NOMO-1 (cell line): ENCODE measurements around the gene DYNC2LI1.

Source experiments
- DNase-seq, 2 experiments: peaks; one replicate each; lab custom pipeline; 2025; ENCODE audit not compliant: unreplicated experiment in 2 of 2; lab: John Stamatoyannopoulos, UW

DYNC2LI1 gene

DNA sequence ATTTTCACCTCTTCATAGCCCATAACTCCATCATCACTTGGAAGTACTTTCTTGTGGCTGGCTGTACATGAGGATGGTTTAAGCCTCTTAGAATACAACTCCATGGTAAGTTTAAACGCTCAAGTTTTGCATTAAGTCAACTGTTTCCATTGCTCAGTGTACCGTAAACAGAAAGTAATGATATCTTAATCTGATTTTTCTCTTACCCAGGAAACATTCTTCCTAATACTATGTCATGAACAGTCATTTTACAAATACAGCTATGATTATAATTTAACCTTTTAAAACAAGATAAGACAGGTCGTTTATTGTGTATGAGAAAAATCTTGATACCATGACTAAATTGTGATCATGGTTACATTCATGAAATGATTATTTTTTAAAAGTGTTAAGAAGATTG is 11.6 kb upstream of the DYNC2LI1 start:
- DNase-seq: no peak

DNA sequence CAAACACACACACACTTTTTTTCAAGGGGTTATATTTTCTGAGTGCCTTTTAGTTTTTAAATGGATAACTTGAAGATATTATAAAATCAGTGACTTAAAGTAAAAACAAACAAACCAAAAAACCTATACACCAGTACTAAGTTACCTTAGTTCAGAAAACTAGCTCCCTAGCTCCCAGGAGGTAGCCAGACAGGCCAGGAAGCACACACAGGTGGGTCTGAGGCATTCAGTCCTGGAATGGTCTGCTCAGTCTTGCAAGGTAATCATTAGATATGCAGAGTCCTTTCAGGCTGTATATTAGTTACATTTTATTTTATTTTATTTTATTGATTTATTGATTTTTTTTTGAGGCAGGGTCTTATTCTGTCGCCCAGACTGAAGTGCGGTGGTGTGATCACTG is 10.7 kb upstream of the DYNC2LI1 start:
- DNase-seq: no peak

DNA sequence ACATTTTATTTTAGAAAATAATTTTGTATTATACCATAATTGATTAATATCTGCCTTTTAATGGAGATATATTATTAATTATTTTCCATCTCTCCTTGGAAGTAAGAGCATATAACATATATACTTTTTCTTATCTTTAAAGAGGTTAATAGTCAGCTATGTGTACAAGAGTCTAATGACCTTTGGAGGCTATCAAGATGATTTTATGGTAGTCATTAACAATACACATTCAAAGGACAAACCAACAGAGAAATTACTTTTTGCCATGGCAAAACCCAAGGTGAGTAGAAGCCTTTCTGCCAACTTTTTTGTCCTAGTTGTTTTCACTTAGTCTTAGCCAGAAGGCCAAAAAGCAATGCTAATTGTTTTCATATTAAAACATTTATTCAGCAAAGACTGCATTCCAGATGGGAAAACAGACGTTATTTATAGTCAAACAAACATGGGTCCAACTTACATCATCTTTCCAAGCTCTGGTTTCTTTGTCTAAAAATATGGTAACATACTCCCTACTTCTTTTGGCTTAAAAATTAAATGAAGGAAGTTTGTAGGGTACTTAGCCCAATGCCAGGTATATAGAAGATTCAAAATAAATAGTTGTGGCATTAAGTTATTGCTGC is 9.6 kb upstream of the DYNC2LI1 start:
- no peak for DNase-seq

DNA sequence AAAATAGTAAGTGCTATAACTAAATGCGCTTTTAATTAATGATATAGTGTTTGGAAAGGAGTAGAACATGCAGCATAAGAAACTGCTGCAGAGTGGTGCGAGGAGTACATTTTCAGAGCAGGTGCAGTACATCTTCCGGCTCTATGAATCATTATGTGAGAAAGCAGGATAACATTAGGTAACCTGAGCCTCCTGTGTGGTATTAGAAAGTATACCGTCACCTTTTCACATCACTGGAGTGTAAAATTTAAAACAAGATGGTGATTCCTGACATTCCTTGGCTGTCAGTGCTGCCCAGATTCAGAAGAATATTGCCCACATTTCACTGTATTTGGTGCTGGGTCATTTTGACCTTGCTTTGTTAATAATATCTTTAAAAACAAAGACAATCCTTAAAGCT is 7.8 kb upstream of the DYNC2LI1 start:
- DNase-seq: no peak

DNA sequence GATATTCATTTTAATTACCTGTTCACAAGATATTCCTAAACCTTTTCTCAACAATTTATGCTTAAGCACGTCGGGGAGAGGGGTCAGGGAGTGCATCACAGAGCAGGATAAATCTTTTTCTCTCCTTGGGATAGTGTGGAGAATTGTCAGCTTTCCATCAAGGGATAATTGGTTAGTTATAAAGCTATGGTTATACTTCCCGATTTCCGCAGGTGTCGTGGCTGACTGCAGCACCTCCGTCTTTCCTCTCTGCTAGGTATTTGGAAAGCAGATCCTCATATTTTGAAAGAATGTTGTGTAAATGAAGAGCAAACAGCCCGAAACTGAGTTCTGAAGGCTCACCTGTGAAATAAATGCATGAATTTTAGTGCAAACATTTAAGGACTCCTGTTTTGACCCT is 778 bp downstream of the DYNC2LI1 start:
- no peak for DNase-seq

DNA sequence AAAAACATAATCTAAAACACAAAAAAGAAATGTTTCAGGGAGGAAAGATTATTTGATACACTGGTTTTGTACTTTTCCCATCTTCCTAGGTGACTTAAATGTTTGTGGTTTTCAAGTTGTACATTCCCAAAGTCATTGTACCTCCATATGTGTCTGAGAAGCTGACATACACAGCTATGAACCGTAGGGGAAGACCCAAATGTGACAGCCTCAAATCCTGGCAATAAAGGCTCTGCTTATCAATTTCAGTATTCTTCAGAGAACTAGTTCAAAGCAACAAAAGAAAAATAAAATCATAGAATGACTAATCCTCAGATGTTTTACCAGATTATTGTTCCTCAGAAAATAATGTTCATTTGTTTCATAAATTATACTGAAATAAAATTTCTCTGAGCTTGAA is 2.5 kb downstream of the DYNC2LI1 start:
- no peak for DNase-seq

DNA sequence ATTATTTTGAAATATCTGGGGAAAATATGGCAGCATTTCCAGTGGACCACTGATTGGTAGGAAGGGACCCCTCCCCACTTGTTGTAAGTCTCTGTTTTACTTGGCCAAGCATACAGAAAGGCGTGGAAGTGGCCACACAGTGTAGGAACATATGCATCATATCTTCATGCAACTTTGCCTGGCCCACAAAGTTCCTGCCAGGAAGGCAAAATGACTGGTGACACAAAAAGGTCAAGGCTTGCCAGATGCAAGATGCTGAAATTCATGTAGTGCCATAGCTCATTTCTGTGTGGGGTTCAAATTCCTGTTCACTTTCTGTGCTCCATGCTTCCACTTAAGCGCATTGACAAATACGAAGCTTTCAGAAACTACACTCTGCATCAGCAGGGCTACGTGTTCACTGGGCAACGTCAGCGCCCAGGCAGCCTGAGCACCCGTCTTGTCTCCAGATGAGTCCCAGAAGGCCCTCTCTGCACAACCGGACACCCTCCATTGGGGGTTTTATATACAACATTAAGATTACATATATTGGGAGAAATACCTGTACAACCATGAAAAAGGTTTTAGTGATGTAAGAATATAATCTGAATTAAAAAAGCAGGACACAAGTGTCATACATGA is 3.6 kb downstream of the DYNC2LI1 start:
- no peak for DNase-seq

DNA sequence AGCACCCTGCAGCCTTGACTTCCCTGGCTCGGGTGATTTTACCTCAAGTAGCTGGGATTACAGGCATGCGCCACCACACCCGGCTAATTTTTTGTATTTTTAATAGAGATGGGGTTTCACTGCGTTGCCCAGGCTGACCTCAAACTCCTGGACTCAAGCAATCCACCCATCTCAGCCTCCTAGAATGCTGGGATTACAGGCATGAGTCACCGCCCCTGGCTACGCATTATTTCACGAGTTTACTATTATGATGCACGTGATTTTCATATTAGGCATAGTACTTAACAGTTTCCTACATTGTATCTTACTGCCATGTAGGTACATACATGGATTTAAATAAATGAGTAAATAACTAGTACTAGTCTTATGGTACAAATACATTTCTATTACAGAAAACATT is 4.4 kb downstream of the DYNC2LI1 start:
- DNase-seq: no peak

DNA sequence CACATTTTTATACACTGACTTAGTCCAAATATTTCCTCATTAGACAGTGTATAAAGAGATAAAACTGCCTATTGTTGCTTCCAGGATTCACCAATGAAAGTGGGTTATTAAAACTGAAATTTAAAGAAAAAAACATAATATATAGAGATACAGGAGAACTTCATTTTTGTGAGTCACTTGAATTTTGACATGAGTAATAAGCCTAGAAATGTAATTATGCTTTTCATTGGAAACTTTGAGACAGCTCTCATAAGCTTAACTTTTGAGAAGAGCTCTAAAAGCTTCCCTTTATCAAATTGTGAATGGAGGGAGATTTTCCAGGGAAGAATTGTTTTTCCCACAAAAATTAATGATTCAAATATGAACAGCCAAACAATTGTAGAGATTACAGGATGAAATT is 14.1 kb downstream of the DYNC2LI1 start:
- no peak for DNase-seq

DNA sequence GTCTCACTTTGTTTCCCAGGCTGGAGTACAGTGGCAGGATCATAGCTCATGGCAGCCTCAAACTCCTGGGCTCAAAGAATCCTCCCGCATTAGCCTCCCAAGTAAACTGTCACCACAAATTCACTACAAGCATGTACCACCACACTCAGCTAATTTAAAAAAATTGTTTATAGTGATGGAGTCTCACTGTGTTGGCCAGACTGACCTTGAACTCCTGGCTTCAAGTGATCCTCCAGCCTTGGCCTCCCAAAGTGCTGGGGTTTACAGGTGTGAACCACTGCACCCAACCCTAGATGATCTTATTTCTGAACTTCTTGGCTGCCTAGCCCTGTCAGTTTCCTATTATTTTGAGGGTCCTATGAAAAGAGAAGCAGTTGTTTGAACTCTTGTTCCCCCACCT is 14.8 kb downstream of the DYNC2LI1 start:
- DNase-seq: no peak

DNA sequence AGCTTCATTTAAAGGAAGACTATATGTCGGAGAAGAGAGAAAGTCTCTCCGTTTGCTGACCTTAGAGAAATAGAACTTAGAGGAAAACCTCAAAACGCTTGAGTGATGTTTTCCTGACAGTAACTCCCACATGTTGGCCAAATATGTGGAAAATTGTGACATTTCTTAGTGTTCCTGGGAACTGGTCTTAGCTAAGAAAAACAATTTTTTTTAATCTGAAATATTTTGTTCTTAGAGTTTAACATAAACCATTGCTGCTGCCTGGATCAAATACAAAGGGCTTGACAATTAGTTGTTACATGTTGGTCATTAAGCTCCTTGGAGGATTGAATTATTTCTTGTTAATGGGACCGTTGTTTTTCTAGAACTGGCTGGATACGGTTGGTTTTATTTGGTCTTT is 16.3 kb downstream of the DYNC2LI1 start:
- DNase-seq: no peak

DNA sequence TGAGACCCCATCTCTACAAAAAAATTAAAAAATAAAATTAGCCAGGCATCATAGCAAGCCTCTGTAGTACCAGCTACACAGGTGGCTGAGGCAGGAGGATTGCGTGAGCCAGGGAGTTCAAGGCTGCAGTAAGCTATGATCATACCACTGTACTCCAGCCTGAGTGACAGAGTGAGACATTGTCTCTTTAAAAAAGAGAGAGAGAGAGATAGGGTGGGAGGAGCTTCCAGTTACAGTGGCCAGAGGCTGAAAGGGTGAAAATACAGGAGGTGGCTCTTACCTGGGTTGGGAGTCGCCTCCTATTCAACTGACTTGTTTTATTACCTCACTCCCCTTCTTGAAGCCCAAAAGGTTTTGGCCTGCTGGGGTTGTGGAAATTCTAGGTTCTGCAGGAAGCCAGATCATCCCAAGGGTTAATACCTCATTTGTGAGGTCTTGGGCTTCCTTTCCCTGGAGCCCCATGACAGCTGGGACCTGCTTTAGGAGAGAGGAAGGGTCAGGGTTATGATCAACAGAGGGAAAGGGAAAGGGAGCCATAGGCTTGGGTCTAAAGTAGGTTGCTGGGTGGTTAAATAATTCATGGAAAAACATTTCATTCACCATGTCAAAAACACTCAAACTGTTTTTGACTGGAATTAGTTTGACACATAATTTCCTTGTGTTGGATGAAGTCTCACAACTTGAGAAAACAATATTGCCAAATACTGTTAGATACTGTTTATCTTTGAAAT is 17.4 kb downstream of the DYNC2LI1 start:
- DNase-seq: no peak

DNA sequence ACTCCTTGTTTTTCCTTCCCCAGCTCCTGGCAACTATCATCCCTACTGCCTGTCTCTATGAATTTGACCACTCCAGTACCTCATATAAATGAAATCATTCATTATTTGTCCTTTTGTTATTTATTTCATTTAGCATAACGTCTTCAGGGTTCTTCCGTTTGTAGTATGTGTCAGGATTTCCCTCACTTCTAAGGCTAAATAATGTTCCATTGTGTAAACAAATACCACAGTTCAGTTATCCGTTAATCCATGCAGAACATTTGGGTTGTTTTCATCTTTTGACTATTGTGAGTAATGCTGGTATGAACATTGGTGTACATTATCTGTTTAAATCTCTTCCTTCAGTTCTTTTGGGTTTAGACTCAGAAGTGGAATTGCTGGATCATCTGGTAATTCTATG is 18.8 kb downstream of the DYNC2LI1 start:
- no peak for DNase-seq

DNA sequence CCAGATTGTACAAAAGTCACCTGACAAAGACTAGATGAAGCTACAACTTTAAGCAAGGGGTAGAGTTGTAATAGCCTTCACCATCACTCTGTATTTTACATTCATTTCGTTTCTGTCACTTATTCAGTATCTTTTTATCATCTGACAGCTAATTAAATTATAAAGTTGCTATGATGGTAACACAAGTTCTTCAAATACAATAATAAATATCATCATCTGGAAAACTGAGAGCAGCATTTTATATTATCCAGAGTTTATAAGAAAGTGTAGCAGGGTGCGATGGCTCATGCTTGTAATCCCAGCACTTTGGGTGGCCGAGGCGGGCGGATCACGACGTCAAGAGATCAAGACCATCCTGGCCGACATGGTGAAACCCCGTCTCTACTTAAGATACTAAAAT is 21.1 kb downstream of the DYNC2LI1 start:
- no peak for DNase-seq

DNA sequence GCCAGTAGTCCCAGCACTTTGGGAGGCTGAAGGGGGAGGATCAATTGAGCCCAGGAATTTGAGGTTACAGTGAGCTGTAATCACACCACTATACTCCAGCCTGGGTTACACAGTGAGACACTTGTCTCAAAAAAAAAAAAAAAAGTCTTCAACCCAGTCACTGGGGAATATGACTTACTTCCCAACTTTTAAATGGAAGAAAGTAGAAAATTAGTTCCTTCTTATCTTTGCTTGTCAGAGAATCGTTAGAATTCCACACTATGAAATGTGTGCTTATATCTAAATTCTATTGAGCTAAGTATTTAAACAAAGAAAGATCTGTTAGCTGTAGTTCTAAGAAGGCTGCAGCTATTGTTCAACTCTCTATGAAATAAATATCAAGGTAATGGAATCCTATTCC is 22.4 kb downstream of the DYNC2LI1 start:
- DNase-seq: no peak

DNA sequence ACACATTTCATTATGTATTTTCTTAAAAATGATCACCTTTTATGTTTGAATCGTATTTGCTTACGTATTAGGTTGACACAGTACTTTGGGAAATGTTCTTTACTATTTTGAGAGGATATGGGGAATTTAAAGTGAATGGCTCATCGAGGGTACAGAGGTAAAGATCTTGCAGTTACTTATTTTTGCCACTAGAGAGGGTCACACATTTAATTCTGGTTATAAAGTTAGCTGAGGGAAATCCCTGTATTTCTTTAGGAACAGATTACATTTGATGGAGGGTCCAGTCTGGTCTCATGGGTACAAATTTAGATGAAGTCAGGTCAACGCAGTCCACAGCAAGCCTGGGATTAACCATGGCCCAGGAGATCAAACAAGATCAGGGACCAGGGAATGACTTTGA is 24.5 kb downstream of the DYNC2LI1 start:
- DNase-seq: peak in 1 of 2 experiments; percentile 1

DNA sequence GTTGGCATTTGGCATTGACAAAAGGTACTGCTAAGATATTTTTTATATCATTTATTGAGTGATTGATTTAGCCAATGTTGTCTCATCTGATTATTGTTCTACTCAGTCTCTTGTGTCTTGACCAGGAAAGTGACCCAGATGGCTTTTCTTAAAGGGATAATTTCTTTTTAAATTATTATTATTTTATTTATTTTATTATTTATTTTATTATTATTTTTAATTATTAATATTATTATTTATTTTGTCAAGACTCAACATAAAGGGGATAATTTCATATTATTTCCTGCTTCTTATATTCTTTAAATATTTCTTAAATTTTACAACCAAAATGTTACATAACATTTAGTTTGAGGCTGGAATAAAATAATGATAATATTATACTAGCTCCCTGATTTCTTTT is 27.1 kb downstream of the DYNC2LI1 start:
- no peak for DNase-seq

DNA sequence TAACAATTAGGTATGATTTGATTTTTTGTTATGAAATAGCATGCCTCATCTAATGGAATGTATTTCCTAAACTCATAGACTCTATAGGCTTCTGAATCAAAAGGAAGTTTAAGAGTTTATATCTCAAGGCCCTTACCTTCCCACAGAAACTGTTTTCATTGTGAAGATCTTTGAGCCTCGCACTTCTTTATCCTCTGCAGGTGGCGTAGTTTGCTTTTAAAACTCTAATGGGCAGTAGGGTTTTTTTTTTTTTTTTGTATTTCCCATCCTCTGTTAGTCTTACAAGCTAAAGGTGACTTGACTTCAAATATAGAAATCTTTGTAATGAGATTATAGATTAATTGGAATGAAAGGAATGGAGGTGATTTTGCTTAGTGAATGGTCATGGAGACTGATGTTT is 28.3 kb downstream of the DYNC2LI1 start:
- no peak for DNase-seq

DNA sequence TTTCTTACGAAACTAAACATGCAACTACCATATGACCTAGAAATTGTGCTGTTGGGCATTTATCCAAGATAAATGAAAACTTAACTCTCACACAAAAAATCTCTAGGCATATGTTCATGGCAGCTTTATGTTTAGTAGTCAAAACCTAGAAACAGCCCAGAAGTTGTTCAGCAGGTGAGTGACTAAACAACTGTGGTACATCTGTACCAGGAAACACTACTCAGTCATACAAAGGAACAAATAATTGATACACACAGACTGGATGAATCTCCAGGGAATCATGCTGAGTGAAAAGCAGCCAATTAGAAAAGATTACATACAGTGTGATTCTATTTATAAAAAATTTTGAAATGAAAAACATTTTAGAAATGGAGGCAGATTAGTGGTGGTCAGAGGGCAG is 29.3 kb downstream of the DYNC2LI1 start:
- no peak for DNase-seq

DNA sequence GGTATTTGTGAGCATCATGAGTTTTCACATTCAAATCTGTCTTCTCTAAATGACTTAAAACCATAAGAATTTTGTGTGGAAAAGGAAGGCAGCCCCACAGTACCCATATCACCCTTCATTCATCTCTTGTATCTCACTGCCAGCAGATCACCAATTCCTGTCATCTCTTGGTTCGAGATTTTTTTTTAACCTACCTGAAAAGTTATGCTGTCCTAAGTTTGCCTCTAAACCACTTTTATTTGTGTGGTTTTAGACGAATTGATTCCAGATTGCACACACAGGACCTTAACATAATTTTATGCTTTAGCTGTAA is 32.8 kb downstream of the DYNC2LI1 start:
- DNase-seq: no peak

DNA sequence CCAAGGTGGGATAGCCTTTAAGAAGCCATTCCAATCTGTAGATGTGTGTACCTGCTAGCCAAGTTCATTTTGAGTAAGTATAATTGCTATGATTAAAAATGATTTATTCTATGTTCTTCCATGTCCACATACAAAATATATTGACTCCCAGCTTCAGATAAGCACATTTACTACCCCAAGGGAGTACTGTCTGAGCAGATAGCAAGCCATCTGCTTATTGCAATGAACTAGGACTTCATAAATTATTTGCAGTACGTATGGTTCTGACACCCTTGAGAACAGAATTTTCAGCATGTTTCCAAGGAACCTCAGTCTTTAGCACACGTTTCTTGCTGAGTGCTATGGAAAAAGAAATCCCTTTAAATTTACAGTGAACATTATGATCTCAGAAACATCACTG is 36.6 kb downstream of the DYNC2LI1 start:
- no peak for DNase-seq

DNA sequence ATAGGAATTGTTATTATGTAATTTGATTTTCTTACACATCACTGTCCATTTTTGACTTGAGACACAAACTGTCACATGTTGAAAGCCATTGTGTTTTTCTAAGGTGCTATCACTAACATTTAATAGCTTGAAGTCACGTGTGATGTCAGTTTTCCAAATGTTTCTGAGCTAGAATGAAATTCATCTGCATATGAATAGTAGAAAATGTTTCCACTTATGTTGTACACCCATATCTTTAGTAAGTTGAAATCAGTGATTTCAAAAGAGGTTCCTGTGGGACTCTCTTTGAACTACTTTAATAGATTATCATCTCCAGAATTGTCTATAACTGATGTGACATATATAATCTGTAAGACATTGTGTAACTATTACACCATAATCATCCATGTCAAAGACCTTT is 37.0 kb downstream of the DYNC2LI1 start:
- DNase-seq: no peak

DNA sequence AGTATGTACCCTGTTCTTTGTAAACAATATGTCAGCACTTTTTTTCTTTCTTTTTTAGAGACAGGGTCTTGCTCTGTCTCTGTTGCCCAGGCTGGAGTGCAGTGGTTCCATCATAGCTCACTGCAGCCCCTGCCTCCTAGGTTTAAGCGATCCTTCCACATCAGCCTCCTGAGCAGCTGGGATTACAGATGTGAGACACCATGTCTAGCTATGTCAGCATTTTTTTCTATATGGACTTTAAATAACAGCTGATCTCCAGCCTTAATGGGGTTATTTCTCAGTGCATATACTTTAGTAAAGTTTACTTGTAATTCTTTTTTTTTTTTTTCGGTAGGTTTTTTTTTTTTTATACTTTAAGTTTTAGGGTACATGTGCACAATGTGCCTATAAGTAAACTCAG is 38.2 kb downstream of the DYNC2LI1 start:
- DNase-seq: no peak
